ENCODE measurements around the gene MYH16. TPM values are rescaled to one million over a fixed set of nuclear protein-coding genes. Genes with fewer than 3 reads are reported as not detected.
"Not testable (repeated sequence)": the region's sequence is repeated elsewhere in the genome, so short reads cannot be mapped to it uniquely, and the experiment has no call there.

MYH16 gene
- total and polyA plus RNA-seq, 3 donors from 2014 or later: 1.5 to 2.1 (median 2.0) TPM

GRCh38 chr7:99357701-99358490 lies 85.3 kb downstream of the MYH16 start:
- TF ChIP-seq CTCF (IDR thresholded peaks at IDR 0.05) (no peak), POLR2A (IDR thresholded peaks at IDR 0.05) (no peak)
- Histone ChIP-seq H3K27me3 (no peaks in the 10 kb centered on the region), H3K4me1 (peaks cover 4% of the 10 kb centered on the region), H3K27ac (no peak overlapping the region), H3K36me3 (ENCODE audit: low read depth, missing control alignments) (no peaks in the 10 kb centered on the region), H3K4me3 (no peak overlapping the region), H3K9me3 (no peaks in the 10 kb centered on the region)
- intact Hi-C loops (cut with DNase I; ENCODE audit: low total_unique reads): no loop called here
- no peak for DNase-seq
- 84 to 86% methylated on average over 16 of the region's 16 CpGs for whole genome bisulfite sequencing, 2 donors

- H3K27me3 ChIP-seq; H3K27ac ChIP-seq; H3K36me3 ChIP-seq (ENCODE audit: low read depth, missing control alignments); H3K4me3 ChIP-seq; DNase-seq; intact Hi-C loops (cut with DNase I; ENCODE audit: low total_unique reads); H3K4me1 ChIP-seq; H3K9me3 ChIP-seq: not testable (repeated sequence)
- WGBS, 2 donors: 94 to 98% methylated on average over 15 of the region's 15 CpGs
Observed at GRCh38 chr7:99358521-99358920, 85.9 kb downstream of the MYH16 start.

- H3K27me3 ChIP-seq: no peaks in the 10 kb centered on the region
- H3K4me1 ChIP-seq: peaks cover 4% of the 10 kb centered on the region
- 73 to 78% methylated on average over 21 to 22 of the region's 22 CpGs for WGBS, 2 donors
- H3K27ac ChIP-seq: no peak overlapping the region
- no peaks in the 10 kb centered on the region for H3K9me3 ChIP-seq
- TF ChIP-seq CTCF (IDR thresholded peaks at IDR 0.05) (no peak), POLR2A (IDR thresholded peaks at IDR 0.05) (no peak)
- intact Hi-C loops (cut with DNase I; ENCODE audit: low total_unique reads): no loop called here
- no peak overlapping the region for H3K4me3 ChIP-seq
- peak; percentile 13 for DNase-seq
- no peaks in the 10 kb centered on the region for H3K36me3 ChIP-seq (ENCODE audit: low read depth, missing control alignments)
Observed at GRCh38 chr7:99359465-99360154, 87.0 kb downstream of the MYH16 start.

Other genes with a start within 250 kb of the MYH16 start
- gene SMURF1, start 128.7 kb upstream of the MYH16 start, total RNA-seq: 10 to 100 TPM; 34.5 to 46.9 TPM
- gene SMURF1, start 128.7 kb upstream of the MYH16 start, polyA plus RNA-seq (ENCODE audit: insufficient read depth, low read depth, low replicate concordance): 79.5 TPM
- under 1 TPM in 1 of 2 donors, not detected in 1; 0.99 TPM for gene KPNA7, start 64.7 kb upstream of the MYH16 start, total RNA-seq
- gene KPNA7, start 64.7 kb upstream of the MYH16 start, polyA plus RNA-seq (ENCODE audit: insufficient read depth, low read depth, low replicate concordance): not detected
- 100 to 1,000 TPM in 1 of 2 donors, 10 to 100 TPM in 1; 91.8 to 120 TPM for gene ARPC1A, start 53.1 kb downstream of the MYH16 start, total RNA-seq
- 117 TPM for gene ARPC1A, start 53.1 kb downstream of the MYH16 start, polyA plus RNA-seq (ENCODE audit: insufficient read depth, low read depth, low replicate concordance)
- 10 to 100 TPM; 50.5 to 64.9 TPM for gene ARPC1B, start 101.9 kb downstream of the MYH16 start, total RNA-seq
- gene ARPC1B, start 101.9 kb downstream of the MYH16 start, polyA plus RNA-seq (ENCODE audit: insufficient read depth, low read depth, low replicate concordance): 64.6 TPM
- 10 to 100 TPM; 50.5 to 74.0 TPM for gene PDAP1, start 135.8 kb downstream of the MYH16 start, total RNA-seq
- gene PDAP1, start 135.8 kb downstream of the MYH16 start, polyA plus RNA-seq (ENCODE audit: insufficient read depth, low read depth, low replicate concordance): 126 TPM
- 100 to 1,000 TPM in 1 of 2 donors, 10 to 100 TPM in 1; 91.2 to 123 TPM for gene BUD31, start 136.1 kb downstream of the MYH16 start, total RNA-seq
- 174 TPM for gene BUD31, start 136.1 kb downstream of the MYH16 start, polyA plus RNA-seq (ENCODE audit: insufficient read depth, low read depth, low replicate concordance)
- gene PTCD1, start 166.0 kb downstream of the MYH16 start, total RNA-seq: 10 to 100 TPM; 13.6 to 14.4 TPM
- gene PTCD1, start 166.0 kb downstream of the MYH16 start, polyA plus RNA-seq (ENCODE audit: insufficient read depth, low read depth, low replicate concordance): 6.1 TPM
- gene CPSF4, start 166.1 kb downstream of the MYH16 start, total RNA-seq: 100 to 1,000 TPM; 107 to 130 TPM
- 82.4 TPM for gene CPSF4, start 166.1 kb downstream of the MYH16 start, polyA plus RNA-seq (ENCODE audit: insufficient read depth, low read depth, low replicate concordance)
- gene ATP5MF, start 193.3 kb downstream of the MYH16 start, total RNA-seq: 100 to 1,000 TPM; 582 to 769 TPM
- gene ATP5MF, start 193.3 kb downstream of the MYH16 start, polyA plus RNA-seq (ENCODE audit: insufficient read depth, low read depth, low replicate concordance): 594 TPM
- 10 to 100 TPM; 26.2 to 32.0 TPM for gene ZNF789, start 200.1 kb downstream of the MYH16 start, total RNA-seq
- 30.9 TPM for gene ZNF789, start 200.1 kb downstream of the MYH16 start, polyA plus RNA-seq (ENCODE audit: insufficient read depth, low read depth, low replicate concordance)
- 10 to 100 TPM; 45.3 to 65.0 TPM for gene ZNF394, start 227.4 kb downstream of the MYH16 start, total RNA-seq
- gene ZNF394, start 227.4 kb downstream of the MYH16 start, polyA plus RNA-seq (ENCODE audit: insufficient read depth, low read depth, low replicate concordance): 24.6 TPM
- 10 to 100 TPM; 19.9 to 24.9 TPM for gene ZKSCAN5, start 231.8 kb downstream of the MYH16 start, total RNA-seq
- gene ZKSCAN5, start 231.8 kb downstream of the MYH16 start, polyA plus RNA-seq (ENCODE audit: insufficient read depth, low read depth, low replicate concordance): 24.7 TPM

Data from testis (tissue), 3 donors.